ENCODE measurements around the gene PAQR4.

PAQR4 gene

GRCh38 chr16:3012246-3012645 is 43.1 kb downstream of the PAQR4 start:
- H3K27me3 ChIP-seq (ENCODE audit: low read depth, low read length) = peaks cover 18% of the 10 kb centered on the region
- no peaks in the 10 kb centered on the region for H3K36me3 ChIP-seq (ENCODE audit: control insufficient read depth in 1 of 2, insufficient read depth in 2 of 2, low read length in 2 of 2)
- no peak overlapping the region for H3K27ac ChIP-seq (ENCODE audit: low read length)
- peaks cover 3 to 5% of the 10 kb centered on the region in 2 donors for H3K4me1 ChIP-seq (ENCODE audit: control insufficient read depth in 1 of 2, insufficient read depth in 2 of 2, low read length in 2 of 2)
- H3K9me3 ChIP-seq (ENCODE audit: control insufficient read depth in 1 of 2, low read length in 2 of 2) = no peaks in the 10 kb centered on the region
- H3K4me3 ChIP-seq (ENCODE audit: low read depth in 1 of 2, low read length in 2 of 2) = no peak overlapping the region

- no peak within 1 kb of the TSS for H3K4me3 ChIP-seq (ENCODE audit: low read depth in 1 of 2, low read length in 2 of 2)
Measured at GRCh38 chr16:3012828-3013420, 43.8 kb downstream of the PAQR4 start, which contains the start of gene CLDN9. Gene CLDN9, plus strand, starts transcription at chr16:3012923. Its CDS starts 440 bp downstream, at chr16:3013363.

GRCh38 chr16:3013491-3013951 is 44.4 kb downstream of the PAQR4 start:
- no peak overlapping the region for H3K27ac ChIP-seq (ENCODE audit: low read length)
- no peak overlapping the region for H3K4me3 ChIP-seq (ENCODE audit: low read depth in 1 of 2, low read length in 2 of 2)
- peaks cover 28% of the 10 kb centered on the region for H3K27me3 ChIP-seq (ENCODE audit: low read depth, low read length)
- H3K9me3 ChIP-seq (ENCODE audit: control insufficient read depth in 1 of 2, low read length in 2 of 2) = no peaks in the 10 kb centered on the region
- H3K36me3 ChIP-seq (ENCODE audit: control insufficient read depth in 1 of 2, insufficient read depth in 2 of 2, low read length in 2 of 2) = no peaks in the 10 kb centered on the region
- peaks cover 0 to 12% of the 10 kb centered on the region in 2 donors for H3K4me1 ChIP-seq (ENCODE audit: control insufficient read depth in 1 of 2, insufficient read depth in 2 of 2, low read length in 2 of 2)

More at GRCh38 chr16:3012828-3013420, 43.8 kb downstream of the PAQR4 start, which contains the start of gene CLDN9:
- Histone ChIP-seq H3K9me3 (ENCODE audit: control insufficient read depth in 1 of 2, low read length in 2 of 2) (no peaks in the 10 kb centered on the region), H3K36me3 (ENCODE audit: control insufficient read depth in 1 of 2, insufficient read depth in 2 of 2, low read length in 2 of 2) (no peaks in the 10 kb centered on the region), H3K4me1 (ENCODE audit: control insufficient read depth in 1 of 2, insufficient read depth in 2 of 2, low read length in 2 of 2) (peaks cover 5 to 7% of the 10 kb centered on the region in 2 donors), H3K27ac (ENCODE audit: low read length) (no peak within 1 kb of the TSS), H3K27me3 (ENCODE audit: low read depth, low read length) (peaks cover 24% of the 10 kb centered on the region)

- H3K36me3 ChIP-seq (ENCODE audit: control insufficient read depth in 1 of 2, insufficient read depth in 2 of 2, low read length in 2 of 2) = no peaks in the 10 kb centered on the region
- H3K27ac ChIP-seq (ENCODE audit: low read length) = no peak overlapping the region
- H3K4me3 ChIP-seq (ENCODE audit: low read depth in 1 of 2, low read length in 2 of 2) = no peak overlapping the region
- no peaks in the 10 kb centered on the region for H3K9me3 ChIP-seq (ENCODE audit: control insufficient read depth in 1 of 2, low read length in 2 of 2)
- peaks cover 28% of the 10 kb centered on the region for H3K27me3 ChIP-seq (ENCODE audit: low read depth, low read length)
- H3K4me1 ChIP-seq (ENCODE audit: control insufficient read depth in 1 of 2, insufficient read depth in 2 of 2, low read length in 2 of 2) = peaks cover 0 to 8% of the 10 kb centered on the region in 2 donors
Measured at GRCh38 chr16:3013998-3014690, 45.0 kb downstream of the PAQR4 start.

- Histone ChIP-seq H3K36me3 (ENCODE audit: control insufficient read depth in 1 of 2, insufficient read depth in 2 of 2, low read length in 2 of 2) (no peaks in the 10 kb centered on the region), H3K27ac (ENCODE audit: low read length) (no peak overlapping the region), H3K4me3 (ENCODE audit: low read depth in 1 of 2, low read length in 2 of 2) (no peak overlapping the region), H3K9me3 (ENCODE audit: control insufficient read depth in 1 of 2, low read length in 2 of 2) (no peaks in the 10 kb centered on the region), H3K27me3 (ENCODE audit: low read depth, low read length) (peaks cover 28% of the 10 kb centered on the region), H3K4me1 (ENCODE audit: control insufficient read depth in 1 of 2, insufficient read depth in 2 of 2, low read length in 2 of 2) (peaks cover 0 to 12% of the 10 kb centered on the region in 2 donors)
Measured at GRCh38 chr16:3014971-3015370, 45.8 kb downstream of the PAQR4 start.

GRCh38 chr16:3015865-3016521 is 46.8 kb downstream of the PAQR4 start:
- Histone ChIP-seq H3K4me3 (ENCODE audit: low read depth in 1 of 2, low read length in 2 of 2) (no peak overlapping the region), H3K9me3 (ENCODE audit: control insufficient read depth in 1 of 2, low read length in 2 of 2) (no peaks in the 10 kb centered on the region), H3K27ac (ENCODE audit: low read length) (no peak overlapping the region), H3K27me3 (ENCODE audit: low read depth, low read length) (peaks cover 28% of the 10 kb centered on the region), H3K4me1 (ENCODE audit: control insufficient read depth in 1 of 2, insufficient read depth in 2 of 2, low read length in 2 of 2) (peaks cover 0 to 12% of the 10 kb centered on the region in 2 donors), H3K36me3 (ENCODE audit: control insufficient read depth in 1 of 2, insufficient read depth in 2 of 2, low read length in 2 of 2) (peaks cover 0 to 6% of the 10 kb centered on the region in 2 donors)

GRCh38 chr16:3017344-3017743 is 48.2 kb downstream of the PAQR4 start:
- no peak overlapping the region for H3K27ac ChIP-seq (ENCODE audit: low read length)
- no peaks in the 10 kb centered on the region for H3K9me3 ChIP-seq (ENCODE audit: control insufficient read depth in 1 of 2, low read length in 2 of 2)

GRCh38 chr16:3017794-3018506 is 48.8 kb downstream of the PAQR4 start, which contains the start of gene CLDN6:
Gene CLDN6, minus strand, starts transcription at chr16:3018183. Its CDS starts 2,162 bp downstream, at chr16:3016021.
- Histone ChIP-seq H3K27ac (ENCODE audit: low read length) (no peak within 1 kb of the TSS), H3K4me1 (ENCODE audit: control insufficient read depth in 1 of 2, insufficient read depth in 2 of 2, low read length in 2 of 2) (peaks cover 11 to 26% of the 10 kb centered on the region in 2 donors), H3K27me3 (ENCODE audit: low read depth, low read length) (peaks cover 18% of the 10 kb centered on the region), H3K36me3 (ENCODE audit: control insufficient read depth in 1 of 2, insufficient read depth in 2 of 2, low read length in 2 of 2) (peaks cover 3 to 24% of the 10 kb centered on the region in 2 donors), H3K4me3 (ENCODE audit: low read depth in 1 of 2, low read length in 2 of 2) (no peak within 1 kb of the TSS), H3K9me3 (ENCODE audit: control insufficient read depth in 1 of 2, low read length in 2 of 2) (no peaks in the 10 kb centered on the region)

More at GRCh38 chr16:3017344-3017743, 48.2 kb downstream of the PAQR4 start:
- Histone ChIP-seq H3K36me3 (ENCODE audit: control insufficient read depth in 1 of 2, insufficient read depth in 2 of 2, low read length in 2 of 2) (peaks cover 3 to 18% of the 10 kb centered on the region in 2 donors), H3K4me3 (ENCODE audit: low read depth in 1 of 2, low read length in 2 of 2) (no peak overlapping the region), H3K4me1 (ENCODE audit: control insufficient read depth in 1 of 2, insufficient read depth in 2 of 2, low read length in 2 of 2) (peaks cover 5 to 20% of the 10 kb centered on the region in 2 donors), H3K27me3 (ENCODE audit: low read depth, low read length) (peaks cover 21% of the 10 kb centered on the region)

GRCh38 chr16:3019594-3020246 is 50.6 kb downstream of the PAQR4 start:
- peaks cover 14% of the 10 kb centered on the region for H3K27me3 ChIP-seq (ENCODE audit: low read depth, low read length)
- peak overlapping the region; percentile 48 to 81 for H3K4me3 ChIP-seq (ENCODE audit: low read depth in 1 of 2, low read length in 2 of 2)
- no peak overlapping the region for H3K27ac ChIP-seq (ENCODE audit: low read length)
- peaks cover 3 to 24% of the 10 kb centered on the region in 2 donors for H3K36me3 ChIP-seq (ENCODE audit: control insufficient read depth in 1 of 2, insufficient read depth in 2 of 2, low read length in 2 of 2)
- H3K9me3 ChIP-seq (ENCODE audit: control insufficient read depth in 1 of 2, low read length in 2 of 2) = no peaks in the 10 kb centered on the region
- H3K4me1 ChIP-seq (ENCODE audit: control insufficient read depth in 1 of 2, insufficient read depth in 2 of 2, low read length in 2 of 2) = peaks cover 15 to 34% of the 10 kb centered on the region in 2 donors

GRCh38 chr16:3020247-3020603 is 51.1 kb downstream of the PAQR4 start, which contains the start of gene TNFRSF12A:
Gene TNFRSF12A, plus strand, starts transcription at chr16:3020368. Its CDS starts 30 bp downstream, at chr16:3020398.
- H3K27ac ChIP-seq (ENCODE audit: low read length) = peak within 1 kb of the TSS; percentile 95
- no peaks in the 10 kb centered on the region for H3K9me3 ChIP-seq (ENCODE audit: control insufficient read depth in 1 of 2, low read length in 2 of 2)
- H3K27me3 ChIP-seq (ENCODE audit: low read depth, low read length) = peaks cover 14% of the 10 kb centered on the region
- H3K36me3 ChIP-seq (ENCODE audit: control insufficient read depth in 1 of 2, insufficient read depth in 2 of 2, low read length in 2 of 2) = peaks cover 3 to 24% of the 10 kb centered on the region in 2 donors
- peaks cover 15 to 34% of the 10 kb centered on the region in 2 donors for H3K4me1 ChIP-seq (ENCODE audit: control insufficient read depth in 1 of 2, insufficient read depth in 2 of 2, low read length in 2 of 2)
- peak within 1 kb of the TSS; percentile 81 to 85 for H3K4me3 ChIP-seq (ENCODE audit: low read depth in 1 of 2, low read length in 2 of 2)

All from muscle layer of duodenum (tissue), 2 donors.